Mesodermal cell (in vitro differentiated cells): ENCODE measurements around the gene CCNY.

Experiments used
- H3K27ac ChIP-seq: 2 replicates; pipeline ENCODE4 v1.7.0; 2013; ENCODE audit warnings: mild to moderate bottlenecking, low read depth, low read length, moderate library complexity; ENCODE audit not compliant: severe bottlenecking
- H3K36me3 ChIP-seq: 2 replicates; pipeline ENCODE4 v1.7.1; 2013; ENCODE audit warnings: mild to moderate bottlenecking, low read length, moderate library complexity; ENCODE audit not compliant: control insufficient read depth, insufficient read depth
- H3K4me1 ChIP-seq: one replicate; pipeline ENCODE4 v1.7.1; 2013; ENCODE audit warnings: mild to moderate bottlenecking, low read length; ENCODE audit not compliant: insufficient read depth, control insufficient read depth, poor library complexity, severe bottlenecking
- H3K4me3 ChIP-seq: 2 replicates; pipeline ENCODE4 v1.7.0; 2013; ENCODE audit warnings: low read length, control low read depth, mild to moderate bottlenecking; ENCODE audit not compliant: insufficient read depth, poor library complexity, severe bottlenecking; ENCODE audit errors: extremely low read depth
- H3K9me3 ChIP-seq: 2 replicates; pipeline ENCODE4 v1.7.1; 2013; ENCODE audit warnings: mild to moderate bottlenecking, low read length, moderate library complexity; ENCODE audit not compliant: control insufficient read depth
- WGBS, 2 experiments: methylation state at CpG; one replicate each; pipeline ENCODE4 v1.1.5; 2013; ENCODE audit warnings: missing lambda C conversion rate in 2 of 2; ENCODE audit not compliant: insufficient coverage in 2 of 2; 5-methylcytosine and 5-hydroxymethylcytosine counted together

The CCNY gene

GRCh38 chr10:35334297-35334696, 2.0 kb upstream of the CCNY start:
- WGBS, 2 experiments: 100% methylated on average over 1 of the region's 1 CpG; no CpG with 5 or more reads in 1 of the 2 experiments
- Histone ChIP-seq H3K4me1 (peaks cover 7% of the 10 kb centered on the region), H3K9me3 (no peaks in the 10 kb centered on the region), H3K27ac (no peak overlapping the region), H3K4me3 (no peak overlapping the region), H3K36me3 (peaks cover 25% of the 10 kb centered on the region)

- WGBS, 2 experiments: 37 to 59% methylated on average over 19 to 25 of the region's 34 CpGs
- Histone ChIP-seq H3K4me1 (peaks cover 3% of the 10 kb centered on the region), H3K27ac (no peak overlapping the region), H3K36me3 (peaks cover 25% of the 10 kb centered on the region), H3K4me3 (peak overlapping the region; percentile 77), H3K9me3 (no peaks in the 10 kb centered on the region)
Observed at GRCh38 chr10:35335133-35336083, 901 bp upstream of the CCNY start.

- H3K27ac ChIP-seq: no peak overlapping the region
- peaks cover 3% of the 10 kb centered on the region for H3K4me1 ChIP-seq
- 1% methylated on average over 58 to 66 of the region's 88 CpGs for WGBS, 2 experiments
- peak overlapping the region; percentile 85 for H3K4me3 ChIP-seq
- H3K9me3 ChIP-seq: no peaks in the 10 kb centered on the region
- peaks cover 22% of the 10 kb centered on the region for H3K36me3 ChIP-seq
Observed at GRCh38 chr10:35336921-35337823, 863 bp downstream of the CCNY start.

GRCh38 chr10:35339942-35340341, 3.6 kb downstream of the CCNY start:
- Histone ChIP-seq H3K9me3 (no peaks in the 10 kb centered on the region), H3K4me3 (no peak overlapping the region), H3K36me3 (peaks cover 5% of the 10 kb centered on the region), H3K27ac (no peak overlapping the region), H3K4me1 (peaks cover 3% of the 10 kb centered on the region)
- WGBS, 2 experiments: 100% methylated on average over 1 of the region's 2 CpGs

GRCh38 chr10:35340975-35341374, 4.7 kb downstream of the CCNY start:
- H3K27ac ChIP-seq: no peak overlapping the region
- no peaks in the 10 kb centered on the region for H3K9me3 ChIP-seq
- no peak overlapping the region for H3K4me3 ChIP-seq
- peaks cover 5% of the 10 kb centered on the region for H3K36me3 ChIP-seq
- WGBS, 2 experiments: 81 to 88% methylated on average over 6 of the region's 6 CpGs
- peaks cover 3% of the 10 kb centered on the region for H3K4me1 ChIP-seq

- no peaks in the 10 kb centered on the region for H3K9me3 ChIP-seq
- no peak overlapping the region for H3K27ac ChIP-seq
- peaks cover 5% of the 10 kb centered on the region for H3K36me3 ChIP-seq
- peaks cover 3% of the 10 kb centered on the region for H3K4me1 ChIP-seq
- no peak overlapping the region for H3K4me3 ChIP-seq
- 95 to 100% methylated on average over 3 of the region's 4 CpGs for WGBS, 2 experiments
Observed at GRCh38 chr10:35341521-35341920, 5.2 kb downstream of the CCNY start.

- H3K4me1 ChIP-seq: peaks cover 3% of the 10 kb centered on the region
- H3K27ac ChIP-seq: no peak overlapping the region
- 96 to 100% methylated on average over 1 to 4 of the region's 5 CpGs for WGBS, 2 experiments
- no peak overlapping the region for H3K4me3 ChIP-seq
- H3K9me3 ChIP-seq: no peaks in the 10 kb centered on the region
- peaks cover 5% of the 10 kb centered on the region for H3K36me3 ChIP-seq
Observed at GRCh38 chr10:35342183-35342753, 6.0 kb downstream of the CCNY start.

GRCh38 chr10:35343739-35344138, 7.4 kb downstream of the CCNY start:
- H3K27ac ChIP-seq: no peak overlapping the region
- peaks cover 5% of the 10 kb centered on the region for H3K36me3 ChIP-seq
- H3K4me1 ChIP-seq: peaks cover 5% of the 10 kb centered on the region
- H3K4me3 ChIP-seq: no peak overlapping the region
- H3K9me3 ChIP-seq: no peaks in the 10 kb centered on the region

- WGBS, 2 experiments: 91 to 100% methylated on average over 2 to 4 of the region's 5 CpGs
- Histone ChIP-seq H3K4me1 (peaks cover 11% of the 10 kb centered on the region), H3K4me3 (no peak overlapping the region)
Observed at GRCh38 chr10:35345383-35345742, 9.1 kb downstream of the CCNY start.

GRCh38 chr10:35346248-35346647, 9.9 kb downstream of the CCNY start:
- peaks cover 15% of the 10 kb centered on the region for H3K4me1 ChIP-seq
- H3K36me3 ChIP-seq: peaks cover 5% of the 10 kb centered on the region
- H3K9me3 ChIP-seq: no peaks in the 10 kb centered on the region
- no peak overlapping the region for H3K27ac ChIP-seq
- no peak overlapping the region for H3K4me3 ChIP-seq

More at GRCh38 chr10:35345383-35345742, 9.1 kb downstream of the CCNY start:
- H3K36me3 ChIP-seq: peaks cover 5% of the 10 kb centered on the region
- no peak overlapping the region for H3K27ac ChIP-seq
- H3K9me3 ChIP-seq: no peaks in the 10 kb centered on the region
